GM18907 (cell line): Measurements from ENCODE around the gene SUFU.
"Not testable (repeated sequence)": the region's sequence is repeated elsewhere in the genome, so short reads cannot be mapped to it uniquely, and the experiment has no call there.

Source experiments
- ATAC-seq: cut with Tn5 transposase; IDR thresholded peaks from one replicate; pipeline ENCODE4 v1.9.1; 2021; ENCODE audit warnings: mild to moderate bottlenecking, moderate library complexity; ENCODE audit not compliant: unreplicated experiment

The SUFU gene

DNA sequence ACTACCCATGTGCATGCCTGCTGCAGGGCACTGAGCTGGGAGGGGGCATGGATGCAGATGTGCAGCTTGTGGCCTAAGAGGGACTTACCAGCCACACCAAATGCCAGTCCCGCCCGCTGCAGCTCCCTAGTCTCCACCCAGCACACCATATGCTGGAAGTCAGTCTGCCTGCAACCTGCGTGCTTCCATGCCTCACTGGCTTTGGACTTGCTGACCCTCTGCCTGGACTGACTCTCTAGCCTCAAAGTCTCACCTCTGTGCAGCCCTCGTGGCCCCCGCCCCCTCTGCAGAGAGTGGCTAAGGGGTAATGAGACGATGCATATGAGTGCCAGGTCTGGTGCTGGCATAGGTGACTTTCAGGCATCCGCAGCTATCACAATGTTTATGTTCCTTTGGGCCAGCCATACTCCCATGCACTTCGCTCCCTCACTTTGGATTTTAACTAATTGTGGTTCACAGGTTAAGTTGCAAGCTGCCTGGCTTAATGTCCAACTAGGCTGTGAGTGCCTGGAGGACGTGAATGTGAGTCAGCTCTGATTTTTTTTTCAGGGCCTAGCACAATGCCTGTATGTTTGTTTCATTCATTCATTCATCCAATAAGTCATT is 162.2 kb downstream of the SUFU start:
- ATAC-seq, result no peak

DNA sequence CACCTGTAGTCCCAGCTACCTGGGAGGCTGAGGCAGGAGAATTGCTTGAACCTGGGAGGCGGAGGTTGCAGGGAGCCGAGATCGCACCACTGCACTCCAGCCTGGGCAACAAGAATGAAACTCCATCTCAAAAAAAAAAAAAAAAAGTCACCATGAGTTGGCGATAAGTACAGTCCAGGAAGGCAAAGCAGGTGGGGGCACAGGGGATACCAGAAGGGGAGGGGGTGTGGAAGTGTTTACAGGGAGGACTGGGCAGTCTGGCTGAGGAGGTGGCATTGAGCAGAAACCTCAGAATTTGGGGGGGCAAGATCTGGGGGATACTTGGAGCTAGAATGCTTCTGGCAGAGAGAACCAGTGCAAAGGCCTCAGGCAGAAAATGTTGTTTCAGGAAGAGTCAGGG is 163.6 kb downstream of the SUFU start:
- ATAC-seq, result not testable (repeated sequence)

DNA sequence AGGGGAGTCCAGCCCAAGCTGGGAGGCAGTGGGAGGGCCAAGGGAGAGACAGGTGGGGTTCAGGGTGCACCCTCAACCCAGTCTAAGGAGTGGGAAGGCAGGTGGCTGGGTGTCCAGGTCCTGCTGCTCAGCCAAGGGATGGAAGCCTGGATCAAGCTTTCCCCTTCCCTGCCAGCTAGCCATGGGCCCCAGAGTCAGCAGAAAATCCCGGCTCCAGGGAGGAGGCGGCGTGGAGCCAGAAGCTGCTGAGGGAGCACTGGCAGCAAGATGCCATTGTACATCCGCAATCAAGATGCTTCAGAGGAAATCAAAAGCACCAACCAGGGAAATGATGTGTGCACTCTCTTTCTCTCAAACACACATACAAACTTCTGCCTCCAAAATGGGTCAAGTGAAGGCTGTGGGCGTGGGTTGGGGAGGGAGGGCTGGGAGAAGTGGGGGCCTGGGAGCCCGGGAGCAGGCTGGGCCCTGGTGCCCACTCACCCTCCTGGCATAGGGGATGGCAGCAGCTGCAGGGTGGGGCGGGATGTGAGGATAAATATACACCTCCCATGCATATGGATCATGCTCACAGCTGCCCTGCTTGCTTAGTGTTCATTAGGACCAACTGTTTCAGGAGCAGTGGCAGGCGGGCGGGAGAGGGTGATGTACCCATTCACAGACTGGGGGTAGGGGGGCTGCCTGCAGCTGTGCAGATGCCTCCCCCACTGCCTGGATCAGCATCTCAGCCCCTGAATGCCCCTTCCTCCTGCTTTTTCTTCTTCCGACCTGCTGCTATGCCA is 164.7 kb downstream of the SUFU start:
- ATAC-seq, result no peak

DNA sequence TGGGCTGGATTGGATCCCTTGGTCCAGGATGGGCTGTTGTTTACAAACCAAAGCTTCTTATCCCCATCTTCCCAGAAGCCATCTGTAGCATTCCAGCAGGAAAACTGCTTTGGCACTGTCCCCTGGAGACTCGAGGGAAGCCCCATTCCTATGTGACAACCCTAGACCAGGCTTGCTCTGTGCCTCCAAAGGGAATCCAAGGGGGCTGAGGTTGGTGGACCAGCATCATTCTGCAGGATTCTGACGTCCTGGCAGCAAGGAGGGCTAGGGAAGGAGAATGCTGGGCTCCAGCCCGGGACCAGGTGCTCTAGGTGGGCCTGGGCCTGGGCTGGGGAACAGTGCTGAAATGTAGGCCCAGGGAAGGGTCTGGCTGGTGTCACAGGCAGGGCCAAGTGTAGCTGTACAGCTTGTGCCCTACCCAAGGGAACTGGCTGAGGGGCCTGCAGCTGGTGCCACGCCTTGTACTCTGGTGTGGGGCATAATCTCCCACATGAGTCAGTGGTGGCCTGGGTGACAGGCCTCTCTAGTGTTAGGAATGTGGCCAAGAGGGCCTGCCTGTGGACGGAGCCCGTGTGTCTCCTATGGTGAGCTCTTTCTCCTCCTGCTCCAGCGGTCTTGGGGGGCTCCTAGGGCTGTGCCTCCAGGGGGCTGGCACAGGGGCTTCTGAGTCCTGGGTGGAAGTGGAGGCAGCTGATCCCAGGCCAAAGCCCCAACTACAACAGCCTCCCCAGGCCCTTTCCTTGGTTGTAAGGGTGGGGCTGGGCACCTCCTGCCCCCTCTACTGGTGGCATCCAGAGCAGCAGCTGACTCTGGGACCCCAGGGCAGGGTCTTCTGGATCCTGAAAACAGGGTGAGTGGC is 165.7 kb downstream of the SUFU start:
- no peak for ATAC-seq

DNA sequence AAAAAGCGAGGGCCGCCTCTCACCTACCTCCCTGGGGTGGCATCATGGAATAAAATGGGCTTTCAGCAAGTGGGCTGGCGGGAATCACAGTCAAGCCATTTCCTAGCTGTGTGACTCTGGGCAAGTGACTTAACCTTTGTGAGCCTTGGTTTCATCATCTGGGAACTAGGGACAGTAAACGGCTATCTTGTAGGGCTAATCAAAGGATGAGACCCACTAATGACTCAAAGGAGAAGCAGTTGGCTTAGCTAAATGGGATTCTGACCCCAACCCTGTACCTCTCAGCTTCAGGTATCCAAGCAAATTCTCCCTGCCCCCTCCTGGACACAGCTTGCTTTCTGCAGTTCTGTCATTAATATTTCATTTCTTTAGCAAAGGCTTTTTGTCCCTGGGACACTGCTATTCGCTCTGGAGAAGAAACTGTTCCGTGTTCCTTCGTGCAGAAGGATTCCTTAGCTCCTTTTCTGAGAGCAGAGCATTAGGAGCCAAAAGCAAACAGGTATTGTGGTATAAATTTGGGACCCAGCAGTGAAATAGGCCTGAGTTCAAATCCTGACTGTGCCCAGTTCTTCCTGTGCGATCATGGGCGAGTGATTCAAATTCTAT is 166.4 kb downstream of the SUFU start:
- no peak for ATAC-seq

DNA sequence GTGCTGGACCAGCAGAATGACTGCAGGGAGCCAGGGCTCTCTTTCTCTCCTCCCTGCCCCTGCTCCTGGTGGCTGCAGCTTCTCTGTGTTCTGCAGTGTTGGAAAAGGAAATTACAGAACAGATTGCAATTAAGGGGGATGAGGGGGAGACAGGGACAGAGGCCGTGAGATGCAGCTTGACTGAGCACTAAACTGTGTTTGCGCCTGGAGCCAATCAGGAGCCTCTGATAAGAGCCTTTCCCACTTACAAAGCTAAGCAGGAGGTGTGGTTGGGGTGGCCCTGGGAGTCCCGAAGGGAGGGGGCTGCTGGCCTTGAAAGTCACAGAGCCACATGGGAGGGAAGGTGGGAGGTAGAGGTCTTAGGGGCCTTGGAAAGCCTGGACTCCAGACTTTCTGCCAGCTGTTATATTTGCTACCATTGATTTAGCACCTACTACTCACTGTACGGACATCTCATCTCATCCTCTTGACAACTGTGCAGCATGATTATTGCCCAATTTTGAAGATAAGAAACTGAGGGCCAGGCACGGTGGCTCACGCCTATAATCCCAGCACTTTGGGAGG is 167.2 kb downstream of the SUFU start:
- no peak for ATAC-seq

DNA sequence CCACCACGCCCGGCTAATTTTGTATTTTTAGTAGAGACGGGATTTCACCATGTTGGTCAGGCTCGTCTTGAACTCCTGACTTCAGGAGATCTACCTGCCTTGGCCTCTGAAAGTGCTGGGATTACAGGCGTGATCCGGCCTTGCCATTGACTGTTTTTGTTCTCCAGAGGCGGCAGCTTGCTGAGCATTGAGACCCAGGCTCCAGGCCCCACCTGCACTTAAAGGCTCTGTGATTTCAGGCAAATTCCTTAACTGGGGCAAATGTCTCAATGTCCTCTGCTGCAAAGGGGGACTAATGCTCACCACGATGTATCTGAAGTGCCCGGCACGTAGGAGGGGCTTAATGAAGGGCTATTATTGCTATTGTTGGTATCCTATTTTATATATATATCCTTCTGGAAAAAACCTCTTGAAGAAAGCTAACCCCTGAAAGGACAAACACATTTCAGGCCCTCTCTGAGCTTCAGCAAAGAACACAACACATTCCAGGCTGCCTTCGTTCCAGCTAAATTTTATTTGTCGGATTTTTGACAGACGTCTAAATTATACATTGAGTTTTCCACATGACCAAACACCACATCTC is 169.6 kb downstream of the SUFU start:
- no peak for ATAC-seq

DNA sequence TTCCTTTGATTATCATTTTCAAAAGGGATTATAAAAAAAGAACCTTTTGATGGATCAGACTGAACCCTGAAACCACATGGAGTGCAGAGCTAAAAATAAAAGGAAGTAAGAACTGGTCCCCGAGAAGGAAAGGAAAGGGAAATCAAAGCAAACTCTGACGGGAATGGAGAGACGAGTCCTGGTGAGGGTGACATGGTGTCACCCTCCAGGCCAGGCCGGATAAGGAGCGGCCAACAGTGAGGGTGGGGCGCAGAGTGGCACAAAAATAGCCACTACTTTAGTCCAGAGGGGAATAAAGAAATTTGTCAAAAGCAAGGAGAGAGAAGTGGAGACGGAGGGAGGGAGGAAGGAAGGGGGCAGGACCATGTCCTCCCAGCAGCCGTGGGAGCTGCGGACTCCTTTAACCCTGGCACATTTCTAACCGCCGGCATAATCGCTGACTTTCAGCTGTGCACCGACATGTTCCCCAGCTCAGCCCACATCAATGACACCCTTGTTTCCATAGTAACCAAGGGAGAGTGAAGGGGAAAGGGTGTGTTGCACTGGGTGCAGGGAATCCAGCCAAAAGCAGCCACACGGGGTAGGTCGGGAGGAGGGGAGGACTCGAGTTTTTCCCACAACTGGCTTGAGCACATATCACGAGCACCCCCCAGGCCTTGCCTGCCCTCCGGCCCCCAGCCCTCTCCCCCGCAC is 170.2 kb downstream of the SUFU start:
- ATAC-seq, result no peak

DNA sequence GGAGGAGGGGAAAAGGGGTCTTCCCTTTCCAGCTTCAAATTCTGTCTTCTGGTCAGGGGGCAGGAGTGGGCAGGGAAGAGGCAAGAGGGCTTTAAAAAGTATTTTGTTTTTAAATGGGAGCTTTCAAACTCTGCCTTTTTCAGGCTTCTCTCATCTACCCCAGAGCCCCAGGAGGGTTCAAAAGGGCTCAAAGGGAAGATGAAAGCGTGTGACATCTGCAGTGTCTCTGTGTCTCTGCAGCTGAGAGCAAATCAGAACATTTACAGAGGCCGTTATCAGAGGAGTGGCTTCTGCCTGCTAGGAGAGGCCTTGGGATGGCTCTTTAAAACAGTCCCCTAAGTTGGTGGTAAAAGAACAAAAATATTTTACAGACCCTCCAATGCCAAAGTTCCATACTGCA is 170.8 kb downstream of the SUFU start:
- no peak for ATAC-seq

DNA sequence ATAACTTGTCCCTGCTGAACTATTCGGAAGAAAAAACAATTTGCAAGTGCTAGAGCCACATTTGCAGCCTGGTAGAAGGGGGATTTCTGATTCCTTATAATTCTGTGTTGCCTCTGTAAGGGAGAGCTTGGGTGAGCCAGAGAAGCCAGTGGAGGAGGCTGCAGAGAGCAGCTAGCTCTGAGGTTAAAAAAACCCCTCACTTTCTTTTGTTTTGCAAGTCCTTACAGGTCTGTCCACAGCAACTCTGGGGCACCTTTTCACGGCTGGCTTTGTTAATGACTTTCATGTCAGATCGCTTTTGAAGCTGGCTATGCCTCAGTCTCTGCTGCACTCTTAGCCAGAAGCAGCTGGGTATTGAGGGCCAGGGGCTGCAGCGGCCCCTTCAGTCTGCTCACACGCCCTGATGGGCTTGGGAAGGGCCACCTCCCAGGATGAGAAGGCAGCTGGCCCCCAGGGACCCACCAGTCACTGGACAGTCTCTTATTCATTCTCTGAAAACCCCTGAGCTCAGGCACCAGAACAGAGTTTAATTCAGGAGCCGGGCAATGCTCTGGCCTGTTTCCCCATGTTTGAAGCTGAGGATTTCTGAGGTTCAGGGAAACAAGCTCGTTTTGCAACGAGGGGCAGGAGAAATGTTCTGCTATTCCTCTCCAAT is 171.4 kb downstream of the SUFU start:
- ATAC-seq, result no peak

DNA sequence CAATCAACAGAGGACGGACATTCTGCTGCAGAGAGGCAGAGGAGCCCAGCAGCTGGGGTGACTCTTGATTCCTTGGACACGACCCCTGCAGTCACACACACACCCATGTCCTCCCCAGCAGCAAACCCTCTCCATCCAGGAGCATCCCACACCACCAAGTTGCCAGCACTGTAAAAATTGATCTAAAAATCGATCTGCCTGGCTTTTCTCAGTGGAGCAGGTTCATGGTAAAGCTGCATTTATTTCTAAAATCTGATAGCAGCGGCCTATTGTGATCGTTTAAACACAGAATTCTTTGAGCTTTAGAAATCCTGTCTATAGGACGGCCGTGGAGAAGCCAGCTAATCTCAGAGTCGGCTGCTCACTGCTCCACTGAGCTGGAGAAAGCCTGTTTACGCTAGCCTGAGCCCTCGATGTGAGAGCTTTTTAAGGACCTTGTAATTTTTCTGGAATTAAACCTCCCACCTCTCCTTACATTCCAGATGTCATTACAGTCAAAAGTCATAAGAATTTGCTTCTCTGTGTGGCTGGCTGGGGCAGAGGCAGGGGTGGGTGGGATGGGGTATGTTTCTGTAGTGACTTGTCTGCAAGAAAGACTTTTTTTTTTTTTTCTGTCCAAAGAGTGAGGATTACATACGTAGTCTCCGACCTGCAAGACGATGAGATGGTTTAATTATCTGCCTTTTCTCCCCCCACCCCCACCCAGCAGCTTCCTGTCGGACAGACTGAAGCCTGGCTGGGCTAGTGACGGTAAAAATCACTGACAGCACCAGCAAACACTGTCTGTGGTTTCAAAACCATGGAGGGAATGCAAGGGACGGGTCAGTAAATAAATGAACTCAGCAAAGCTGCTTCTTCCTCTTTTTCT is 172.1 kb downstream of the SUFU start:
- ATAC-seq, result no peak

DNA sequence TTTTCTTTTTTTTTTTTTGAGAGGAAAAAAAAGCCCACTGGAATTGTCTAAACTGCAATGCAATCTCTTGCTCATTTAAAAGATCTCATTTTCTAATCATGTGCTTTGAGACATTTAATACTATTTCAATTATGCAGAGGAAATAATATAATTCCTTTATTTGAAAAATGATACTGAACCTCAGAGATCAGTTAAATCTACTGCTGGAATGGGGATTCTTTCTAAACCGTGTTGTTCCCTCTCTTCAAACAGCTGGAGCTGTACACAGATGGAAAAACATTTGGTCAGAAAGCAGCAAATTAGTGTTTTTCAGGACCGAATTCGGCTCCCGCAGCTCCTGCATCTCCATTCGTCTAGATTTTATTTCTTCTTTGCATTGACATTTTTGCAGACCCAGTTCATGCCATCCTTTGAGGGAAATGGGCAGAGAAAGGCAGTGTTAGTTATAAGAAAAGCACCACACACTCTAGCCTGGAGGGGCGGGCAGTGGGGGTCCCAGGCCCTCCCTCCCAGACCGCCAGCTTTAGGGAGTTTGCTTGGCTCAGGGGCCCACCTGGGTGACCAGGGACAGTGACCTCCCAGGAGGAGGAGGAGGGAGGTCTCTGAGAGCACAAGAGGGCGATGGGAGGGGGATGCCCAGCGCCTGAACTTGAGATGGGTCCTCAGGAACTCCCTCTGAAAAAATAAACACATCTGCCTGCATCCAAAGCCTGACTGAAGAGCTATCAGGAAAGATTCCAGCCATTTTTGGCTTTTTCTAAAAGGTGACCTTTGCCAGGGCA is 173.0 kb downstream of the SUFU start:
- ATAC-seq, result no peak

DNA sequence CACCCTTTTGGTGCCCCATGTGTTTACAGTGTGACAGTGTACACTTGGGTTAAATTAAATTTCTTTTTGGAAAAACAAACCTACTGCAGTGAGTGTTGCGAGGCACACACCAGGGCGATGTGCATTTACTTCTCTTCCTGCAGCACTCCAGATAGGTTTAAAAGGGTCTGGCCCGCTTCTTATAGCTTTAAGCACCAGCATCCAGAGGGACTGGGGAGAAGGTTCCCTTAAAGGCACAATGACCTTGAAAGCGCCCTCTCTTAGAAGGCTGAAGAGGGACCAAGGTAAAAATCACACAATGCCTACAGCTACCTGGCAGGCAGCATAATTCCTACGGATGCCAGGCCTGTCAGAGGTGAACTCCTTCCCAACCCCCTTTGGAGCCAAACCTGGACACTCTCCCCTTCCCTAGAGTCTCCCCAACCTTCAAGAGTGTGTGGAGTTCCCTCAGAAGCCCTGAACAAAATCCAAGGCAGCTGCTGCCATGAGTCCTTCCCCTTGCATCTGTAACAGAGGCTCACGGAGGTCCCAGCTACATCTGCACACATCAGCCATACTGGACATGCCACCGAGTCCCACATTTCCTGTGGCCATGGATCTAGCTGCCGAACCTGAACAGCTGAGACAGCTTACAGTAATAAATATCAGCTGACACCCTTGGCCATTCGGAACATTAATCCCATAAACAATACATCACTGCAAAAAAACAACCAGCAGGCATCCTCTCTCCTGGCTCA is 173.7 kb downstream of the SUFU start:
- no peak for ATAC-seq

DNA sequence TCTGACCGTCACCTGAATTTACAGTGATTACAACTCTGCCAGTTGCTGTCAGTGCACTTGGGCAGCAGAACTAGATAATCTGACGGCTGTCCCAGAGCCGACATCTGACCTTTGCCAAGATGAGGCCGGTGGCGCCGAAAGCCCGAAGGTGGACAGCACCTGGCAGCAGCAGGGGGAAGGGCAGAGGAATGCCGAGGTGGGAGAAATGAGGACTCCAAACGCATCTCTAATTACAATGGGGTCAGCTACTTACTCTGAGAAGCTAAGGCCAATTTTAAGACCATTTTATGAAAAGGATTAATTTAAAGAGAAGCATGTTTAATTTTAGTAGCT is 174.3 kb downstream of the SUFU start:
- ATAC-seq, result no peak

DNA sequence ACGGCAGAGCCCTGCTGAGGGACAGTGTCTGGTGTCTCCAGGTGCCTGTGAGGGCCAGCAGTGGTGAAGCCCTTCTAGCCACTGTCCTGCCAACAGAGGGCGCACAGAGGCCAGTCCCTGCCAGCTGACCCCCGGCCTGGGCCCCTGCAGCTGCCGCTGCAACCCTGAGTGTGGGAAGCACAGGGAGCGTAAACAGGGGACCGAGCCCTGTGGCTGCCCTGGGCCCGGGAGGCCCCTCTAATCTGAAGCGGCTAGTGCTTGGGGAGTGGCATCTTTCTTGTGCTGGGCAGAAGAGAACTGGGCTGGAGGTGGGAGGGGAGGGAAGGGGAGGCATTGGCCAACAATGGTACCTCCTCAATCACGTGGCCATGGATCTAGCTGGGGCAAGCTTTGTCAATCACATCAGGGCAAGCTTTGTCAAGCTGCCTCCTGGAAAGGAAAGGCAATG is 175.1 kb downstream of the SUFU start:
- ATAC-seq, result no peak

DNA sequence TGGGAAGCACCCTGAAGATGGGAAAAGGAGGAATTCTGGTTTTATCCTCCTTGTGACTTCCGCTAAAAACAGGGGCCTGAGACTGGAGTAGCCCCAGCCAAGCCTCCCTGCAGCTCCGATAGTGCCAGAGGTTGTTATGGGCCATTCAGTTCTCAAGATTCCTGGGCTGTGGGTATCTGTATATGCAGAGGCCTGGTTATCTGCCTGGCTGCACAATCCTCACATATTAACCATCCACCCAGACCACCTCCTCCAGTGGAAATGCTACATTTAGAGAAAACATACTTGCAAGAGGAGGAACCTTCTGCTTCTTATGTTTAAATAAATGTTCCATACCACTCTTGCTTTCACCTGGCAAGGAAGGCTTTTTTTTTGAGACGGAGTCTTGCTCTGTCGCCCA is 175.8 kb downstream of the SUFU start:
- no peak for ATAC-seq

DNA sequence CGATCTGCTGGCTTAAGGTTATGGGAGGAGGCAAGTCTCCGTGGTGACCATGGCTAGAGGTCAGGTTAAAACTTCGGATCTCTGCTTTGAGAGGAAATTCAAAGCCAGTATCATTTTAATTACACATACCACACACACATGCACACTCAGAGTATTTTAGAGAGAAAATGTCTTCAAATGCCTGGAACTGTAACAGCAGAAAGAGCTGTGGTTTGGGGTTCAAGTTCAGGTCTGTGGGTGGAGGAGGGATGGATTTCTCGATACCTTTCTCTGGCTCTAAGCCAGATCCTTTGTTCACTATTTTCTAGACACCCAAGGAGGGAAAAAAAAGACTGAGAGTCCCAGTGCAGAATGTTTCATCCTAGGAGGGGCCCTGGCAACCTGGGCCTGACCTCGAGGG is 177.9 kb downstream of the SUFU start:
- ATAC-seq, result no peak
